ENCODE measurements around the gene GRK2. TPM values are rescaled to one million over a fixed set of nuclear protein-coding genes. Genes with fewer than 3 reads are reported as not detected.

Gene GRK2
- total and polyA plus RNA-seq, 2 of the 8 experiments (the other 6 are each of a cell fraction or from before 2014, with no cell fraction given) = 47.3 to 49.7 TPM

- TF ChIP-seq EGR1 (IDR thresholded peaks at IDR 0.05; ENCODE audit: borderline replicate concordance, low read depth, low read length) (no peak), TBP (IDR thresholded peaks at IDR 0.05; ENCODE audit: low read depth, low read length) (no peak), MAX (IDR thresholded peaks at IDR 0.05) (peak; percentile 28; the same call in 1 of the 2 replicates), NRF1 (IDR thresholded peaks at IDR 0.05; ENCODE audit: low read depth, low read length) (no peak), ATF3 (IDR thresholded peaks at IDR 0.05; ENCODE audit: insufficient read depth, low read depth, low read length) (no peak), E2F6 (IDR thresholded peaks at IDR 0.05) (peak; percentile 87), SIX5 (IDR thresholded peaks at IDR 0.05; ENCODE audit: low read depth, low read length) (no peak), CTCF (IDR thresholded peaks at IDR 0.05; ENCODE audit: control extremely low read depth in 1 of 3, insufficient read depth in 1 of 3, low read depth in 1 of 3, low read length in 3 of 3) (no peak), MAFK (IDR thresholded peaks at IDR 0.05; ENCODE audit: low read depth, low read length) (no peak), TAF1 (IDR thresholded peaks at IDR 0.05; ENCODE audit: low read depth, low read length) (no peak)
Measured at GRCh38 chr11:67261946-67262681, 4.2 kb upstream of the GRK2 start (continued).

Measured in H1 (cell line).